Brain pericyte (primary cell): ENCODE measurements around the gene LZIC.
A peak's percentile ranks its signal among the peaks of the same experiment; 100 is the strongest.
"Not testable (repeated sequence)": the region's sequence is repeated elsewhere in the genome, so short reads cannot be mapped to it uniquely, and the experiment has no call there.

Experiments
- DNase-seq: peaks from one replicate; pipeline ENCODE4 v3.0.0-alpha.2; 2012; ENCODE audit warnings: low read depth, low spot score

Gene LZIC

DNA sequence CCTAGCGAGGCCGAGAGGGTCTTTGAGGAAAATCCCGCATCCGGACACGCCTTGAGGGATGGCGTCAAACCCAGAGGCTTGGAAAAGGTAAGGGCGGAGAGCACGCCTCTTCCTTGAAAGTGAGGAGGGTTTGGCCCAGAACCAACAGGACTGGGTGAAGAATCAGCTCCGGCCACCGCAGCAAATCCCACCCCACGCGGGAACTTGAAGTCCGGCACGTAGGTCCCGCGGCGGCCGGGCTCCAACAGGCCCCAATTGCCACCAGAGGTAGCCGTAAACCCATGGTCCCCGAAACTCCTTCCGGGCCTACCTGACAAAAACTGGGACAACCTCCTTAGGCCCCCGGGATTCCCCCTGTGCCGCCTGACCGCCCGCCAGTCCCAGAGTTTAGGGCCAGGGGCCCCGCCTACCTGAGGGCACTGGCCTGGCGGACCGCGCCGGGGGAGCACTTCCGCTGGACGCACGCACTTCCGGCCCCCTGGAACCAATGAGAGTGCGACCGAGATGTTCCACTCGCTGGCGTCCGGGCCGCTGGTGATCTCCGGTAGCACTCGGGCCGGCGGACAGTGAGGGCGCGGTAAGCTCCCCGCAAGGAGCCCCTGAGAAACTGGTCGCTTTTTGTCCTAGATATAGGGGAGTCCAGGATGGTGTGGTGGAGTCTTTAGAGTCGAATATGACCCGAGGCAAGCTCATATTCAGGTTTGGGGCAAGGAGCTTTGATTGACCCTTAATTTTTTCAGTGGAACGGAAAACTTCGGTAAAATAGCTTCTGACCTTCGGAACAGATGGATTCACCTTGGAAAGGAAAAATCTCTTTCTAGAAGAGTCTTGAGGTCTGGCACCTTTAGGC, at the start of gene LZIC, which contains the start of gene NMNAT1:
LZIC (minus strand) TSS at position 453 of the 850 bp plus-strand sequence. CDS start 6,772 bp downstream, outside the sequence.
NMNAT1 (plus strand) TSS at position 537 of the 850 bp plus-strand sequence. CDS start 28,599 bp downstream, outside the sequence.
- DNase-seq = peak; percentile 76

- DNase-seq = no peak
These were observed 49.7 kb upstream of the LZIC start for GRCh38 chr1:9992910-9993309.

DNA sequence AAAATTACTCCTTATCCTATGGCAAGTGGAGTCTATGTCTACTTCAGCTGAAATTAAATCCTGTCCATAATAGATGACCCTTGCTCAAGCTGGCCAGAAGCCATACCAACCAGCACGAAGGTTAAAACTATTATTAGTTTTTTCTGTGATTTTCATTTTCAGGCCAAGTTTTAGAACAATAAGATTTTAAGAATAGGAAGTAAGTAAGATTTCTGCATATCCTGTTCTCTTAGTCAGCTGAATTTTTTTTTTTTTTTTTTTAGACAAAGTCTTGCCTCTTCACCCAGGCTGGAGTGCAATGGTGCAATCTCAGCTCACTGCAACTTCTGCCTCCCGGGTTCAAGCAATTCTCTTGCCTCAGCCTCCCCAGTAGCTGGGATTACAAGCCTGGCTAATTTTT, 47.8 kb upstream of the LZIC start:
- no peak for DNase-seq

- no peak for DNase-seq
These were observed 46.6 kb upstream of the LZIC start for GRCh38 chr1:9989773-9990172.

DNA sequence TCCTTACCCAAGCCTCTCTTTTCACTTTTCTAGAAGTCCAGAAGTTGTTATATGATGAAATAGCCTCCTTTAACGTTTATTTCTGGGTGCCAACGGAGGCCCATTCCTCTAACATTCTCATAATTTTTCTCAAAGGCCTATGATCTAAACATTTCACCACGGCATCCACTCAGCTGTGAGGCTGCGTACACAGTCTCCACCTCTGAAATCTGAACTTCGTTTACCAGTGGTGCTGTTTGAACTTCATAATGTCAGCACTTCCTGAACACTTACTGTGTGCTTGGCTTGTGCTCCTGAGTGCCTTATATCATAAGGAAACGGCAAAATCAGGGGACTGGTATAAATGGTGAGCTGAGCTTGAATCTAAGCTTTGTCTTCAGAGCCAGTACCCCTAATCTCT, 41.8 kb upstream of the LZIC start:
- DNase-seq = no peak

GRCh38 chr1:9984253-9984652, 41.1 kb upstream of the LZIC start:
- no peak for DNase-seq

GRCh38 chr1:9960706-9961562, 17.7 kb upstream of the LZIC start:
- DNase-seq = no peak

- no peak for DNase-seq
These were observed 16.8 kb upstream of the LZIC start for GRCh38 chr1:9960011-9960410.

DNA sequence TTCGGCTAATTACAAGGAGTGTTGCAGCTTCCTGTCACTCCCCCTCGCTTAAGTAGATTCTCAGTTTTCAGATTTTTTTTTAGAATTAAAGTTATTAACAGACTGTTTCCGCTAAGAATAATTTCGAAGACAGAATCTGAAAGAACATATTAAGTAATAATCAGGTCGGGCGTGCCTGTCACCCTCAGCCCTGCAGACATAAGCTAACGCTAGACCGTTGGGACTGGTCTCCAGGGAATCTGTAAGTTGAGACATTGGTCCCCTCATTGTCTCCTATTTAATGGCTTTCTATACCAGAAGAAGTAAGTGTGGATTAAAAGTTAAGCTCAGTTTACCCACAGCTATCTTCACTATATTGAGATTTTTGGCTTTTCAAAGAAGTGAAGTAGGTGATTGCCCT, 14.5 kb upstream of the LZIC start:
- DNase-seq = no peak

- no peak for DNase-seq
These were observed 3.1 kb upstream of the LZIC start for GRCh38 chr1:9946315-9946714.

GRCh38 chr1:9942399-9942938, 722 bp downstream of the LZIC start:
- DNase-seq = no peak

DNA sequence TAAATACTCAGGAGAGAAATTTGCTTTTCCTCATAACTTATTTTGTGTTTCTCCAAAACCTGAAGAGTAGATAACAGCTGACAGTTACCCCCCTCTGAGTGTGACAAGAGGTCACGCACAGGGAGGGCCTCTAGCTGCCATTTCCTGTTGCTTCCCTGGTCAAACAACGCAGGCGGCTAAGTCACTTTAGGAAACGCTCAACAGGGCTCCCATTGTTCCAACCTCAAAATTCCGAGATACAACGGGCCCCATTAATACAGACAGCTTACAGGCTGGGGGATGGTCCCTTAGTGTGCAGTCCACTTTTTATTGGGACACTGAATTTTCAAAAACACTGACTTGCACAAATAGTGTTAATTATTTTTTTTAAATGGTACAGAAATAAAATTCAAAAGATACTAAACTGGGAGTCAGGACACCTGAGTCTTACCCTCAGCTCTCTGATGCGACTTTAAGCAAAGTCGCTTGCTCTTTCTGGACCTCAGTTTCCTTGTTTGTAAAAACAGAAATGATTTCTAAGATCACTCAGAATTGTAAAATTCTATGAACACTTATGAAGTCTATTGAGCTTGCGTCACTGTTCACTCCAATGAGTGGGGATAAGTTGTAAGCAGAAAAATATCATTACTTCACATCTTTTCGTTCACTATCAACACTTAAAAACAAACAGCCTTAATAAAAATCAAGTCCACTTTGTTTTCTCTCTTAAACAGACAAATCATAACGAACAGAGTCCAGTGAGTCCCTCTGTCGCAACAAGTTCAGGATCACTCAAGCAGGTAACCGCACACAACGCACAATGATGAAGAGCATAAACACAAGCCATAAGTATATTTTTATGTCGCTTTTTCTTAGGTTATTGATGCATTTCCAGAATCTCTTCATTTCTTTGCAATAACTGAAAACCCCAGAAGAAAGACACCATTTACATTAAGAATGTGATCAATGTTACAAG, 13.5 kb downstream of the LZIC start:
- DNase-seq = no peak

- DNase-seq = no peak
These were observed 15.9 kb downstream of the LZIC start for GRCh38 chr1:9927259-9927658.

GRCh38 chr1:9922342-9922741, 20.8 kb downstream of the LZIC start:
- DNase-seq = no peak

GRCh38 chr1:9920606-9921005, 22.6 kb downstream of the LZIC start:
- no peak for DNase-seq

- DNase-seq = no peak
These were observed 25.3 kb downstream of the LZIC start for GRCh38 chr1:9917901-9918300.

GRCh38 chr1:9917495-9917894, 25.7 kb downstream of the LZIC start:
- not testable (repeated sequence) for DNase-seq

GRCh38 chr1:9916452-9916851, 26.7 kb downstream of the LZIC start:
- no peak for DNase-seq

- no peak for DNase-seq
These were observed 28.6 kb downstream of the LZIC start for GRCh38 chr1:9914610-9914937.

DNA sequence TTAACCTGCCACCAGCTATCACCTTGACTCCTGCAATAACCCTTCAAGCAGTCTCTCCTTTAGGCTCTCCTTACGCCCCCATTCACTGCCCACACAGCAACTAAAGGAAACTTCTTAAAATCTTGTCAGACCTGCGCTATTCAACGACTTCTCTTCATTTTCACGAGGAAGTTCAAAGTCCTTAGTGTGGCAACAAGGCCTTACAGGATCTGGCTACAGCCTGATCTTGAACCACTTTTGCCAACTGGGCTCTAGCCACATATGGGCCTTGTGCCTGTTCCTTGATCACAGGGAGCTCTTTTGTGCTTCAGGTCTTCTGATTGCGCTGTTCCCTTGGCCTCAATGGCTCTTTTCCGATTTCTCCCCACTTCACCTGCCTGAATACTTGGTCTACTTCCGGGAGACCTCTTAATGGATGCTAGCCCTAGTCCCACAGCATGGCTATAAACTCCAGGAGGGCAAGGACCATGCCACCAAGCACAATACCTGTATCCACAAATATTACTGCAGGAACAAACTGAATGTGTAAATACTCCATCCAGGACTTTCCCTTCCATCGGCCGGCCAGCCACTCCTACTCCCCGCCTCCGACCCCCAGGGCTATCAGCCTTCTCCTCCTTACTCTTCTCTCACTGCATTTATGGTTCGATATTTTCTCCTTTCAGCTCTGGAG, 30.8 kb downstream of the LZIC start:
- no peak for DNase-seq
